CD4-positive, alpha-beta T cell treated with Interleukin-4 for 1 hour (primary cell): ENCODE results near the gene WNT10A.

Experiments used
- DNase-seq, 2 donors: peaks; one replicate each; pipeline ENCODE4 v3.0.0-alpha.2; 2020 to 2022

WNT10A gene

DNA sequence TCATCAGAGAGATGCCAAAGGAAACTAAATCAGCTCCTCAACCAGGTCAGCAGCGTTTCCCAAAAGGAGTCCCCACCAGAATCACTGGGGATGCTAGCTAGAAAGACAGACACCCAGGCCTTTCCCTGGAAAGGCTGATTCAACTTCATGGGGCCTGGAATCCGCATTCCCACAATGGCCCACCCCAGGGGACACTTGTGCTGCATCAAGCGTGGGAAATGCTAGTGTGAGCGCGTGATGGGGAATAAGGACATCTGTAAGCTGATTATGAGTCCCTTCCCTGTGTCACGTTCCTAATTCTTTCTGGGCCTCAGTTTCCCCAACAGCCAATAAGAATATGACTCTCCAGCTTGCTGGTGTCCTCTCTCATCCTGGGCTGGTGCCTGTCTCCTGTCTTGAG, 2.2 kb upstream of the WNT10A start:
- DNase-seq = no peak

DNA sequence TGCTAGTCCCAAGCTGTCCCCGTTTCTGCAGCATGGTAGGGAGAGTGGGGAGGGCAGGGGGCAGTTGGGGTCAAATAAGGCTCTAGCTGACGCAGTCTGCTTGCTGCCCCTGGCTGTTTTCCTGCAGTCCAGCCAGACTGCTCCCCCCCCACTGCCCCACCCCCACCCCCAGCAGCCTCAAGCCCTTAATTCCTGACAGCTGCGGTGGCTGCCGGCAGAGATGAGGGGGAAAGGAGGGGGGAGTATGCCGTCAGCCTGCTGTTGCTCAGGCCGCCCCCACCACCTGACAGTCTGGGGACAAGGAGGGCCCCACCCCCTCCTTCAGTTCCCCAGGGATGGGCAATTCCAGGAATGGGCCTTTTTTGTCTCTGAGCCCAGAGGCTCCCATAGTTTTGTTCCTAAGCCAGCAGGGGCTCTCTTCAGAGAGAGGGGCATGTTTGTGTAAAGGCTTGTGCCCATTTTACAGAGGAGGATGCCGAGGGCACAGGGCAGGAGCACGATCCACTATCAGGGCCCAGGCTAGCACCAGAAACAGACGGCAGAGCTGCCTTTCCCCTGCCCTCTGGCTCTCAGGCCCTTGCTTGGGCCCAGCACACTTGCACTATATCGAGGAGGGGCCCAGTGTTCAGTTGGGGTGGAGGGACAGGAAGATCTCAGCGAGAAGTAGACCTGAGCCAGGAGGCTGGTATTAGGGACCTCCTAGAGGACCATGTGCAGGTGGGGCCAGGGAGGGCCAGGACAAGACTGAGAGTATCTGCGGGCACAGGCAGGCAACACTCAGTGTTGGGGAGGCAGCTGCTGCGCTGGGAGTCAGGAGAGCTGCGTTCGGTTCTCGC, 1.5 kb upstream of the WNT10A start:
- no peak for DNase-seq

- DNase-seq = no peak
Observed at GRCh38 chr2:218879776-218880101, 913 bp upstream of the WNT10A start.

- DNase-seq = no peak
Observed at GRCh38 chr2:218880859-218881594, 375 bp downstream of the WNT10A start.

DNA sequence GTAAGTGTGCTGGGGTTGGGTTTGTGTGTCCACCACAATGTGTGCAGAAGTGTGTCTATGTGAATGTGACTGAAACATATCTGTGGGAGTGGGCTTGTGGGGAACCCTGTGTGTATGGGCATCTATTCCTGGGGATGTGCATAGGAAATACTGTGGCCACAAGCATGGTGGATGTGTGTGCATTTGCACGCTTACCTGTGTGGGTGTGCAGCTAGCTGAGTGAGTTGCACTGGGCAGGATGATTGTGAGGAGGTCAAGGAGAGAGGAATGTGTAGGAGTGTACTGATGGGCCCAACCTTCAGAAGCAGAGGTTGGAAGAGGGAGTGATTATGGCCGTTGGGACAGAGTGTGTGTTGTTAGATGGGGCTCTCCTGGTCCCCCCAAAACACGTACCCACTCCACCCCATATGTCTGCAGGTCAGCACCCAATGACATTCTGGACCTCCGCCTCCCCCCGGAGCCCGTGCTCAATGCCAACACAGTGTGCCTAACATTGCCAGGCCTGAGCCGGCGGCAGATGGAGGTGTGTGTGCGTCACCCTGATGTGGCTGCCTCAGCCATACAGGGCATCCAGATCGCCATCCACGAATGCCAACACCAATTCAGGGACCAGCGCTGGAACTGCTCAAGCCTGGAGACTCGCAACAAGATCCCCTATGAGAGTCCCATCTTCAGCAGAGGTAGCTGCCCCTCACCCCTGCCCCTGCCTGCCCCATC, 1.2 kb downstream of the WNT10A start:
- no peak for DNase-seq

DNA sequence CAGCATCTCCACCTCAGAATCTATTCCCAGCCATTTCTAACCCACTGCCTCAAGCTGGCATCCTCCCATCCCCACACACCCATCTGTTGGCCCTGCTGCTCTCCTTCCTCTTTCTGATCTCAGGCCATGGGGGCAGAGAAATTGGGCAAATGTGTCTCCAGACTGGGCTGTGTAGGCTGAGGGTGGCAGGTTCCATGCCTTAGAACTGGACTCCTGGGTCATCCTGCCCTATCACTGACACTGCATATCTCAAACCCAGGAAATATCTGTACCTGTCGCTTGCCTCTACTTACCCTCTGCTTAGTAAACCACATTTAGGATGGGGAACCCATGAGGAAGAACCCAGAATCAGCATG, 1.8 kb downstream of the WNT10A start:
- DNase-seq = no peak

GRCh38 chr2:218882866-218883366, 2.3 kb downstream of the WNT10A start:
- no peak for DNase-seq

- DNase-seq = peak; percentile 32 to 54
Observed at GRCh38 chr2:218883491-218884490, 3.1 kb downstream of the WNT10A start.

- no peak for DNase-seq
Observed at GRCh38 chr2:218884519-218884918, 3.9 kb downstream of the WNT10A start.

DNA sequence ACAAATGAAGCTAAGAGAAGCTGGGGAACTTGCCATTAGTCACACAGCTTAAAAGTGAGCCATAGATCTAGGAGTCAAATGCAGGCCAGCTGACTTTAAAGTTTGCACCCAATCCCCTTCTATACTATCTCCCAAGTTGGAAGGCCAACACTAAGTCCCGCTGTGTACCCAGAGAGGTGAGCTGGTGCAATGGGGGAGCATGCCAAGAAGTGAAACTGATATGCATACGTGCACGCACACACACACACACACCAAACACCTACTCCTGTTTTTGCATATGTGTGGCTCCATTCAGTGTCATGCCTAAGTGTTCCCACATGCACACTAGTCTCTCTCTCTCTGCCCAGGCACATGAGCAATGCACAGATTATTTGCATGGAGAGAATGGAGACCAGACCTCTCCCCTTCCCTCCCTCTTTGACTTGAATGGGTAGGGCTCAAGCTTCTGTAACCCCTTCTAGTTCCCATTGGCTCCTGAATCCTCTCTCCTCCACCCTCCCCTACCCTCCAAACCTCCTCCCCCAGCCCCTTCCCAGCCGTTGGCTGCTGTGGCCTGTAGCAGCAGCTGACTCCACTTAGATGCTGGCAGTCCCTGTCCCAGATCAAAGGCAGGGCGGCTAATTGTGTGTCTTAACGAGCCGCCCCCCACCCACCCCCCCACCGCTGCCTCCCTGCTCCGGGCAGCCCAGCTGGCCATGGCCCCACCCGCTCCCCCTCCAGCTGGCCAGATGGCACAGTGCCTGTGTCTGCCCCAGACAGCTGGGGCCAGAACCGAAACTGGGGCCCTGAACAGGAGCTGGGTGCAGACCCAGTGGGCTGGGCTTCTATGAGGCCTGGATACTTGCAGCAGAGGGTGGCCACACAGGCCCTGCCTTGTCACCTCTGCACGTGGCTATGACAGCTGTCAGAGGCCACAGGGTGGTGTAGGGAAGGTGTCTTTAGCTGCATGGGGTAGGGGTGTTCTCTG, 5.6 kb downstream of the WNT10A start:
- DNase-seq = no peak

- DNase-seq = no peak
Observed at GRCh38 chr2:218887079-218887478, 6.4 kb downstream of the WNT10A start.

DNA sequence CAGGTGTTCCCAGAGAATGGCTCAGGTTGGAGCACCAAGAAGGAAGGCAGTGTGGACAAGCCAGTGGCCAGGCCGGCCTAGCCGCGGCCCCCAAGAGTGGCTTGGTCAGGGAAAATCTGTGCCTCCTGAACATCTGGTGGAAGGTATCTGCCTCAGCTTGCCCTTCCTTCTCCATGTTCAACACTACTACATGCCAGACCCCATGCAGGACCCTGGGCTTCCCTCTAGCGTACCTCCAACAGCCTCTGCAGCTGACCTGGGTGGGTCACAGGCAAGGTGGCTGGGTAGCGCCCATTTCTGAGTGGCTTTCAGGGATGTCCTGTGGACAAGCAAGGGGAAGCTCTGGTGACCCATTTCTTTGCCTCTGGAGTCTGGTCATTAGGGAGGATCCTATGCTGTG, 7.7 kb downstream of the WNT10A start:
- DNase-seq = no peak

- no peak for DNase-seq
Observed at GRCh38 chr2:218889937-218890336, 9.3 kb downstream of the WNT10A start.

- DNase-seq = no peak
Observed at GRCh38 chr2:218890369-218890768, 9.7 kb downstream of the WNT10A start.

DNA sequence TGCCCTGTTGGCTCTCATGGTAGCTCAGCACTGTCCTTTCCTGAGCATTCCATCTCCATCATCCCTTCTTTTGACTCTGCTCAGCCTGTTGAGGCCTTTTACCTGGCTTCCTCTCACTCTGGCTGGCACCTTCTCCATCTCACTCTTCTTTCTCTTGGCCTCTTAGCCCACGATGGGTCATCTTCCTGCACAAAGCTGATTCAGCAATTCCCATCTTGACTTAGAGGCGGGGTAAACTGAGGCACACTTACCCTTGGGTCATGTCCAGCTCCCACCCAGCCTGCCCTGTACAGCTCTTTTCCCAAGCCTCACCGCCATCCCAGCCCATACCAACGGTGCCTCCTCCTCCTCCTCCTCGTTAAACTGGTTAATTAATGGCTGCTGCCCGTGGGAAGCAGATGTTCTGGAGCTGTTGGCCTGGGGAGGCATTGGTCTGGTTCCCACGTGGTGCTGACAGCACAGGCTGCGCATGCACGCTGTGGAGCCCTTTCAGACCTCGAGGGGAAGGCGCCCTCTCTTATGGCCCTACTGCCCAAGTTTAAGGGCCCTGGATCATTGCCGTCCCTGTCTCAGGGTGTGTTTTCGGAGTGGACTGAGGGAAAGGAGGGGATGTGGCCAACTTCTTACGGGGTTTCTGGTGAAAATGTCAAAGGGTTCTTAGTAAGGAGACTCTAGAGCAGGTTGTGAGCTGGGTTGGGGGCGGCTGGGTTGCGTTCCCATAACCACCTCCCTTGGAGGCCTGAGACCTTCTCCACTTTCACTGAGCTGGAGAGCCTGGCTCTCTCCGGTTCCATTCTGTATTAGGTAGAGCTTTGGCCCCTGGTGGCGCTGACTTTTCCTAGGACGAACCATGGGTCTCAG, 10.9 kb downstream of the WNT10A start:
- DNase-seq = no peak

DNA sequence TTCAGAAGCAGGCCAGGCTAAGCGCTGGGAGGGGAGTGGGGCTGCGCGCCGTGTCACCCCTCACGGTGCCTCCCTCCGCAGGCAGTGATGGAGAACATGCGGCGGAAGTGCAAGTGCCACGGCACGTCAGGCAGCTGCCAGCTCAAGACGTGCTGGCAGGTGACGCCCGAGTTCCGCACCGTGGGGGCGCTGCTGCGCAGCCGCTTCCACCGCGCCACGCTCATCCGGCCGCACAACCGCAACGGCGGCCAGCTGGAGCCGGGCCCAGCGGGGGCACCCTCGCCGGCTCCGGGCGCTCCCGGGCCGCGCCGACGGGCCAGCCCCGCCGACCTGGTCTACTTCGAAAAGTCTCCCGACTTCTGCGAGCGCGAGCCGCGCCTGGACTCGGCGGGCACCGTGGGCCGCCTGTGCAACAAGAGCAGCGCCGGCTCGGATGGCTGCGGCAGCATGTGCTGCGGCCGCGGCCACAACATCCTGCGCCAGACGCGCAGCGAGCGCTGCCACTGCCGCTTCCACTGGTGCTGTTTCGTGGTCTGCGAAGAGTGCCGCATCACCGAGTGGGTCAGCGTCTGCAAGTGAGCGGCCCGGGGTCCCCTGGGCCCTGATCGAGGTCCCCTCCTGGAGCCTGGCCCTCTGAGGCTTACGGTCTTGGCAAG, 12.2 kb downstream of the WNT10A start:
- DNase-seq = peak; percentile 88 to 90

DNA sequence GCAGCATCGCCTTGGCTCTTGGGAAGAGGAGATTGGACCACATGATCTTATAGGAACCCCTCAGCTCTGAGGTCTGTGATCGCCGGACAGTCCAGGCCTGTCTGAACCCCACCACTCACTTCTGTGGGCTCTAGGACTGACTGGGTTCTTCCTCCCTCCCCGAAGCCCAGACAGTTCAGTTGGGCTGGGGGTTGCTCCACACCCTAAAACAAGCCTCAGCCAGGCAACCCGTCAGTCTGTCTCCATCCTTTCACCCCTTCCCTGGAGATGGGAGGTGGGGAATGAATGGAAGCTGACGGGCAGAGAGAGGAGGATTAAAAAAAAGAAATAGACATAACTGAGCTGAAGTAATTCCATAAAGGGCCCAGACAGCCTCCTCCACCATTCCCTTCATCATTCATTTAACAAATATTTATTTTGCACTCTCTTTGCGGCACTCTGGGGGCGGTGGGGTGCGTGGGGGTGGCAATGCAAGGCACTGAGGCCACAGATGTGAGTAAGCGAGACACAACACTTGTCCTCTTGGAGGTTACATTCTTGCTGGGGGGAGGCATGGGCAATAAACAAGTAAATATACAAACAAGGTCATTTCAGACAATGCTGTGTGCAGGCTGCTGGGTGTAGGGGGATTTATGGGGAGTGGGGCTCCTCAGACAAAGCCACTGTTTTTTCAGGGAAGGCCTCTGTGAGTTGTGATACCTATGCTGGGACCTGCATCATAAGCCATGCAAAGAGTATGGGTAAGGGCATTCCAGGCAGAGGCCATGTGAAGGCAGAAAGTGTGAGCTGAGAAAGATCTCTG, 12.9 kb downstream of the WNT10A start:
- no peak for DNase-seq

DNA sequence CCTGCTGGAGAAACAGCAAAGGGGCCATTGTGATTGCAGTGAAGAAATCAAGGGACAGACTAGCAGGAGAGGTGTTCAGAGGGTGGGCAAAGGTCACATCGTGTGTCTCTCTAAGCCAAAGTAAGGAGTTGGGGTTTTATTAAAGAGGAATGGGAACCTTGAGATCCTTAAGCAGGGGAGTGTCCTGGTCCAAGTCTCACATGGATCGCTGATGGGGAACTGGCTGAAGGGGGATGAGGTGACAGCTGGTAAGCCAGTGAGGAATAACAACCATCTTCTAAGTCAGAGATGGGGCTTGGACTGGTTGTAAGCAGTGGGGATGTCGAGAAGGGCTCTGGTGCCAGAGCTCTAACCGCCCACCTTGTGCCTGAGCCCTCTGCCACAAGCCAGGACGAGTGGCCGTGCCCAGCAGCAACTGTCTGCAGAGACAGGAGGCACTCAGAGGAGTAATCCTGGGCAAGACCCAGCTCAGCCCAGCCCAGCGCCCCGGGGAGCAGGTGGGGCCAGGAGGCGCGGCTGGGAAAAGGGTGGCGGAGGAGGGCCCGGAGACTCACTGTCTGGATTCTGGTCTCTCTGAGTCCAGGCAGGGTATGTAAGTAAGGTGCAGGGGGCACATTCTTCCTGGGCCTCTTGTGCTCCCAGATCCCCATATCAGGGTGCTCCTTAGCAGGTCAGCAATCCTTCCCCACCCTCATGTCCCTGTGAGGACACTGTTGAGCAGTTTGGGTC, 13.7 kb downstream of the WNT10A start:
- DNase-seq = no peak
